GM19043 (cell line): ENCODE measurements around the gene EXOC2.

Experiments
- ATAC-seq: cut with Tn5 transposase; IDR thresholded peaks from one replicate; pipeline ENCODE4 v1.9.1; 2021; ENCODE audit warnings: low read depth; ENCODE audit not compliant: unreplicated experiment

Gene EXOC2

DNA sequence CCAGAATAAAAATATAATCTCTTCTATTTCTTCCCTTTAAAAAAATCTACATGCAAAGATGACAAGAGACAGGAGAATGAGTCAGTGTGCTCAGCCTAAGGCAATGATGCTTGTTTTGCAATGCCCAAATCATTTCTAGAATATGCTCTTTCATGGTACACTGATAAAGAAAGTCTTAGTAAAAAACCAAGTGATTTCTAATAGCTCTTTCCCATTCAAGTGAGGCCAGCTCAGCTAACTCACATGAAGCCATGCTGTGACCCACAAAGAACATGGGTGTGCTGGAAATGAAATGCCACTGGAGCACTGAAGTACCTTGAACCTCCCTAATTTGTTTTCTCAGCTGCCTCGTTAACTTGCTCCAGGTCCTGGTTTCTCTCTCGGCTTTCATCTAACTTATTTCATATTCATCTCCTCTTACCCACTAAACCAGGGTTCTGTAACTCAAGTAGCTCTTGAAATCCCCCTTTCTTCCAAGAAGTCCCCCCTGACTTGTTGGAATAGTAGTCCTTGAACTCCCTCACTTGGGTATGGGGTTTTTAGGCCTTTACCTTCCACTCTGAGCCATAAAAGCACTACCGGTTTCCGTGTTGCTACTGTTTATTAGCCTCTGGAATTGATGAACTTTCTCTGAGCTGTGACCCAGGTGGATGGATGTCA lies 208.7 kb downstream of the EXOC2 start:
- ATAC-seq: no peak

DNA sequence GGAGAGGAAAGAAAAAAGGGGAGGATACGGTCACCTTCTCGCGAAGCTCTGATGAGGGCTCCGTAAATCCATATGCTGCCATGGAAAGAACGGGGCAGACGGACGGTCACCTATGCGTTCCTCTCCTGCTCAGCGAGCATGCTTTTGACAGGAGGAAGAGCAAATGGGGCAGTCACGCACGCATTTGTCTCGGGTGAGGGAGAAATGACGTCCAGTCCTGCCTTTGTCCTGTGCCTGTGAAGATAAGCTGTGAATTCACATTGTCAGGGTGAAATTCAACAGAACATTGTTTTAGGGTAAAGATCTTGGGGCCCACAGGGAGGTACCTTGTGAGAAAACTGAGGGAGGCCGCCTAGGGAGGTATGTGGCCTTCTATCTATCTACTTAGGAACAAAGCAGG lies 217.6 kb downstream of the EXOC2 start:
- ATAC-seq: no peak

DNA sequence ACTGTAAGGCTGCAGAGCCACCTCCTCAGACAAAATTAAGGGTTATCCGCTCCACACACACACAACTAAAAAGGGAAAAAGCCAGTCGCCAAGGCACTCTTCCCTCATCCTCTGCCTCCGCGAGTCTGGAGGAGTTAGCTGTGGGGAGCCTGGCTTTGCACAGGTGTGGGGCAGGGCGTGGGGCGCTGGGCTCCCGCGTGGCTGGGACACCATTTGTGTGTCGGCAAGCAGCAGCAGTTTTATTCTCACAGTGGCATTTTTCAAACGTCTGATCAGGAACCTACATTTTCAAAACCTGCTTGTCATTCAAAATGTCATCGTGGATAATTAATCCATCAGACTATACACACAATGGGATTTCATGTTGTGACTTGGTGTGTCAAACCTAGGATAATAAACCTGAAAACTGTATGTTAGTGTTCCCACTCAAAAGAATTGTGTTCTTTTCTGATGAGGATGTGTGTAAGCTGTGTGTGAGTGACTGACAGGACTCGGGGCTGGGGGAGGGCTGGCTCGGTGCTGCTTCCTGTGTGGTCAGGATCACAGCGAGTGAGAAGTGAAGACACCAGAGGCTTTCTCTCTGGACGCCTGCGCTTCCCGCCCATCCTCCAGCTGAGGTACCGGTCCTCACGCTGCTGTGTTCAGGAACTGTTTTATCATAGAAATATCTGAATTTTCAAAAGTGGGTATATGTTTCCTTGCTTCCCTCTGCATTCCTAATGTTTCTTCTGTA lies 218.3 kb downstream of the EXOC2 start:
- peak; percentile 89 for ATAC-seq

DNA sequence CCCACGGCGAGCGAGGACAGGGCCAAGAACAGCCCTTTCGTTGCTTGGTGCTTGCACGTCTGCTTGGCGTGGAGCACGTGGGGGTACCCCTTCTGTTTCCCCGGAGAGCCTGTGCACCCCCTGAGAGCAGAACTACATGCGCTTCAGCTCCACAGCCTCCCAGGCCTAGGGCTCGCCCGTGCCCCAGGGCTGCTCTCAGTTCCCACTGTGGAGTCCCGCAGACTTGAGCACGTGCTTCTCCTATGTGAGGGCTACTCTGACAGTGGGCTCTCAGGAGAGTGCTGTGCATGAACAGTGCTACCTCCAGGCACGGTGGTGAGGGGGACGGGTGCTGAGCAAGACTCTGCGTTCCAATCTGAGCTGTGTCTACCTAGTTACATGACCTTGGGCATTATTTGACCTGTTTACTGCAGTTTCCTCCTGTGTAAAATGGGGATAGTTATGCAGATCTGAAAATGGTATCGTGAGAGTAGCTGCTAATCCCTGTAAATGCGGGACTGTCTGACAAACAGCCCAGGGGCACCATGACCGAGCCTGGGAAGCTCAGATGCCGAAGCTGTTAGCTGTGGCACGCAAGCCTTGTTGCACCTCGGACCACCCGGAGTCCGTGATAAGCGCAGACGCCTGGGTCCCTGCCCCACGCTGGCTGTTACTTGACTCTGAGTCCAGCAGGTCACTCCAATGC lies 219.0 kb downstream of the EXOC2 start:
- no peak for ATAC-seq

DNA sequence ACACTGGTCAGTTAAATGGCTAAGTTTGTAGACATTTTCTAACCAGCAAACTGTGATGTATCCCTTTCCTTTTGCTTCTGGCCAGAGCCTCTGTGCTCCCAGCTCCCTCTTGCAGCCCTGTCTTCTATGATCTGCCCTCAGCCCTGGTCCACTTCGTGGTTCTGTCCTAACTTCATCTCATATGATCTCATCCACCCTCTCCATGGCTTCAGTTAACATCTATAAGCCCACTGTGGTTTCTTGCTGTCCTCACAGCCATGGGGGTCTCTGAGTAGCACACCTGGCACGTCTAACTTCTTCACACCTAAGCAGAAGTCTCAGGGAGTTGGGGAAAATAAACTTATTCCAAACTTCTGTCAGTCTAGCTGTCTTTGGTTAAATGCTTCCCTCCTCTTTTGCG lies 219.6 kb downstream of the EXOC2 start:
- ATAC-seq: no peak

DNA sequence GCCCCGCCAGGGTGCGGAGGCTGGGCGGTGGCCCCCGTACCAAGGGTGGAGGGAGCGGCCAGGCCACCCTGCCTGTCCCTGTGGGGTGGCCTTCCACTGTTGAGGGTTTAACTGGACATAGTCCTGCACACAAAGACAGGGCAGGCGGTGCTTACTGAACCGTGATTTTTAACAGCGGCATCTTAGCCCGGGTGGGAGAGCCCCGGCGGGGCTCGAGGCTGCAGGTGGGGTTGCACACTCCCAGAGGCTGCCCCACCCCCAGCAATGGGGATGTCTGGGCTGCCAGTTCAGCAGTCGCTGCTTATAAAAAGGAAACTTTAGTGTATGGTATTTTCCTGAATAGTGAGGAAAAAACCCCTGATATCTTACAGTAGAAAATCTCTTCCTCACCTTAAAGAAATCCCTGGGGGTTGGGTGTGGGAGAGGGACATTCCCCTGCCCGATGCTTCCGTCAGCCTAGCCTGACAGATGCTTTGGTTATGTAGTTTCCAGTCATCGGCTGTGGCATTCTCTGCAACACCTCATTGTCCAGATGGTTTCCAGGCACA lies 222.0 kb downstream of the EXOC2 start:
- no peak for ATAC-seq

DNA sequence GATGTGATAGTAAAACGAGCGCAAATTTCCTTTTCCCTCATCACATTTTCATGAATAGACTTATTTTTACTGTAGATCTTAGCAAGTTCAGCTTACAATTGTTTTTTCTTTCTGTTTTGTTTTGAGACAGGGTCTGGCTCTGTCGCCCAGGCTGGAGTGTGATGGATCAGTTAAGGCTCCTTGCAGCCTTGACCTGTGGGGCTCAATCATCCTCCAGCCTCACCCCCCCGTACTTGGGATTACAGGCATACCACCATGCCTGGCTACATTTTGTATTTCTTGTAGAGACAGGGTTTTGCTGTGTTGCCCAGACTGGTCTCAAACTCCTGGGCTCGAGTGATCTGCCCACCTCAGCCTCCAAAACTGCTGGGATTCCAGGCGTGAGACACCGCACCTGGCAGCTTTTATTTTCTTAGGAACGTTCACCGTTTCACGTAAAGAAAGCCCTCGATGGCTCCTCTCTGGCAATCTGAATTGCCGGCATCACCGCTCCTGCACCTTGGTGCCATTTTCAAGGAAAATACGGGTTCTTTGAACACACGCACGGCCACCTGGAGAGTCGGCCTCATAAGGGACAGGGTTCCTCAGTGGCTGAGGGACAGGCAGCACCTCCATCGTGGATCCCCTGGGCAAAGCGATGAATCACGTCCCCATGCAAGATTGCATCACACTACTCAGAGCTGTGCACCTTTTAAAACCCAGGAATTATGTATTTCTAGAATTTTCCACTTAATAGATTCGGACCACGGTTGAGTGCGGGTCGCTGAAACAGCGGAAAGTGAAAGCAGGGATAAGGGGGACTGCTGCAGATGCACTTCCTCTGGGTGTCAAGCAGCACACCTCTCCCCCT lies 222.7 kb downstream of the EXOC2 start:
- ATAC-seq: no peak

DNA sequence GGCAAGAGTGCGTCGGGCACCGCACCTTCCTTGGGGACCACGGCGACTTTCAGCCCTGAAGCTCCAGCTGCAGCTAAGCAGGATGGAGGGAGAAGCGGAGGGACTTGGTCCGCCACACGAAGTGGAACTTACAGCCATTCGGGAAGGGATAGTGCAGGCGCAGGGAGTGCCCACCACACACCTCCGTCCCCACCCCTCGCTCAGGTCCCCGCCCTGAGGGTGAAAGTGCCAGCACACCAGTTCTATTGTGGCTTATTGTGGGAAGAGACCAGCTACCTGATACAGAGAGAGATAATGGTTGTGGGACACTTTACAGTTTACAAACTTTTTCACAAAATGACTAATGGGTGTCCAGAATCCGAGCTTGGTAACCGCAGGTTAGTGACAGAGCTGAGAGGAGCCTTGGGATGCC lies 225.3 kb downstream of the EXOC2 start:
- ATAC-seq: no peak

DNA sequence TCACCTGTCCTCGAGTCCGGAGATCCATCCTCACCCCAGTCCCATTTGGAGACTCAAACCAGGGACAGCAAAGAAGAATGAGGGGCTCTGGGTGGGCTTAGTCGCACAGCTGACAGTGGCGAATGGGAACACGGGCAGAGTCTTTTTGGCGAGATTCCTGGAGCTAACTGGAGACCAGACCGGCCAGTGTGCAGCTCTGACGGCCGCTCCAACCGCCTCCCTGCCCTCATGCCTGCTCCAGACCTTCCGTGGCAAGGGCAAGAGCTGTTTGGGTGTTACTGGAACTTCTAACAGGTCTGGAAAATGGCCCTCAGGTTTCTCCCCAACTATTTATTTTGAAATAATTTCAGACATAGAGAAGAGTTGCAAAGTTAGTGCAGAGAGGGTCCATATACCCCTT lies 225.8 kb downstream of the EXOC2 start:
- ATAC-seq: no peak

DNA sequence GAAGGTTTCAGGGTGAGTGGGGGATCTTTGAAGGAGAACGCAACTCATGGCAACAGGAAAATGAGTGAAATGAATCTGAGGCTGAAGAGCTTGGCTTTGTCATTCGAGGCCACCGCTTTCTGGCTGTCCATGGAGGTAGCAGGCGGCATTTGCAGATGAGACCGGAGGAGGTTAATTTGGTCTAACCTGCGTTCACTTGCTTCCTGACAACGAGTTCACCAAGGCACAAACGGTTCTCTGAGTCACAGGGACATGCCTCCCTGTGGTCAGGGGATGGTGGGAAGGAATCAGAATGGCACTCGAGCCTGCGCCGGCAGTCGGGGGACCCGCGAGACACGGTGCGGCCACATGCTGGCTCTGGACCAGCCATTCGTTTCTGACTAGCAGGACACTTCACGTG lies 226.4 kb downstream of the EXOC2 start:
- ATAC-seq: no peak

DNA sequence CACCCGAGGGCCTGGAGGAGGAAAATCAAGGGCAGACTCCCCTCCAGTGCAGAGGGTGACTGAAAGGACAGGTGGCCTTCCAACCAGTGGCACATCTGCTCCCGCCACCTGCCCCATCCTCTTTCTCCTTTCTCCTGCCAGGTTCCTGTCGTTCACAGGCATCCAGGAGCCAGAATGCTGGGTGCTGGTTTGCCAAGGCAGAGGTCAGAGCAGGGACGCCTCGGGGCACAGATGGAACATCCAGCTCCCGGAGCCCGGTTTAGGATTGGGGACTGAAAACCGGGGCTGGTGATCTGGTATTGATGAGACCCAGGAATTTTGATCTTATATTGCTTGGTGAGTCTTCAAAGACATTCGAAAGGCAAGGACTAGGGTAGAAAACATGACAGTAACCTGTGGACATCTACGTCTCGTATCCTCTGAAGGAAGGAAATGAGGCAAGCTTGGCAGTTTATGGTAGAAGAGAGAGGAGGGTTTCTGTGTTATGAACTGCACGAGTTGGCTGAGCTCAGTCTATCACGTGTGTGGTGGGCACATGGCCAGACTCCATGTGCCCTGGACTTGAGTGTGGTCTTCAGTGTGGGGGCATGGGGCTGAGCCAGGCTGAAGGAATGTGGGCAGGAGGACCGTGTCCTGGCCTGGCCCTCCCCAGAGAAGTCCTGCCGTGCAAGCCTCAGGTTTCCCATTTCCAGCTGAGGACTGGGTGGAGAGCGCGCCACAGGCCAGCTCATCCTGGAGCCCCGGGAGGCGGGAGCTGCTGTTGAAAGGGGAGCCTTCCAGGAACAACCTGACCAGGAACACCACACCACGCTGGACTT lies 227.2 kb downstream of the EXOC2 start:
- no peak for ATAC-seq

DNA sequence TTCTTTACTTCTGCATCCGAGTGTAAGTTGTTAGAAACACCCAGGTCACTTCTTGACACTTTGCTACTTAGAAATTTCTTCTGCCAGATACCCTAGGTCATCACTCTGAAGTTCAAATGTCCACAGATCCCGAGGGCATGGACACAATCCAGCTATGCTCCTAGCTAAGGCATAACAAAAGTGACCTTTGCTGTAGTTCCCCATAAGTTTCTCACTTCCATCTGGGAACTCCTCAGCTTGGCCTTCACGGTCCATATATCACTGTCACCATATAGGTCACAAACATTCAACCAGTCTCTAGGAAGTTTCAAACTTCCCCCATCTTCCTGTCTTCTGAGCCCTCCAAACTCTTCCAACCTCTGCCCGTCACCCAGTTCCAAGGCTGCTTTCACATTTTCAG lies 236.1 kb downstream of the EXOC2 start:
- no peak for ATAC-seq

DNA sequence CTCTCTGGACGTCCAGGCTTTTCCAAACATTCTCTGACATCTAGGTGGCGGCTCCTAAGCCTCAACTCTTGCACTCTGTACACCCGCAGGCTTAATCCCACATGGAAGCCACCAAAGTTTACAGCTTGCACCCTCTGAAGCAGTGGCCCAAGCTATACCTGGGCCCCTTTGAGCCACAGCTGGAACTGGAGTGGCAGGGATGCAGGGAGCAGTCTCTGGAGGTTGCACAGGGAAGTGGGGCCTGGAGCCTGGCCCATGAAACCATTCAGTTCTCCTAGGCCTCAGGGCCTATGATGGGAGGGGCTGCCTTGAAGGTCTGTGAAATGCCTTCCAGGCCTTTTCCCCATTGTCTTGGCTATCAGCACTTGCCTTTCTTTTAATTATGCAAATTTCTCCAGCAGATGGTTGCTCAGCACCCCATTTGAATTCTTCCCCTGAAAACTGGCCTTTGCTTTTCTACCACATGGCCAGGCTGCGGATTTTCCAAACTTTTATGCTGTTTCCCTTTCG lies 236.5 kb downstream of the EXOC2 start:
- no peak for ATAC-seq

DNA sequence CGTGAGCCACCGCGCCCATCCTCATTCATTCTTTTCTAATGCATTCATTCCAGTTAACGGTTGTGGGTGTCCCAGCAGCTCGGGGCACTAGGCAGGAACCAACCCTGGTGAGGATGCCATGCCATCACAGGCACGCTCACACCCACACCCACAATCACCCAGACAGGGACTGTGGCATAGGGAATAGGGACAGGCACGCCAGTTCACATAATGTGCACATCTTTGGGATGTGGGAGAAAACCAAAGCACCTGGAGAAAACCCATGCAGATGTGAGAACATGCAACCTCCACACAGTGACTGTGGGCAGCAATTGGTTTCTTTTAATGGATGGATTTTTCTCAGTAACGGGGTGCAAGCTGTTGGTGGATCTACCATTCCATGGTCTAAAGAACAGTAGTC lies 237.1 kb downstream of the EXOC2 start:
- no peak for ATAC-seq

DNA sequence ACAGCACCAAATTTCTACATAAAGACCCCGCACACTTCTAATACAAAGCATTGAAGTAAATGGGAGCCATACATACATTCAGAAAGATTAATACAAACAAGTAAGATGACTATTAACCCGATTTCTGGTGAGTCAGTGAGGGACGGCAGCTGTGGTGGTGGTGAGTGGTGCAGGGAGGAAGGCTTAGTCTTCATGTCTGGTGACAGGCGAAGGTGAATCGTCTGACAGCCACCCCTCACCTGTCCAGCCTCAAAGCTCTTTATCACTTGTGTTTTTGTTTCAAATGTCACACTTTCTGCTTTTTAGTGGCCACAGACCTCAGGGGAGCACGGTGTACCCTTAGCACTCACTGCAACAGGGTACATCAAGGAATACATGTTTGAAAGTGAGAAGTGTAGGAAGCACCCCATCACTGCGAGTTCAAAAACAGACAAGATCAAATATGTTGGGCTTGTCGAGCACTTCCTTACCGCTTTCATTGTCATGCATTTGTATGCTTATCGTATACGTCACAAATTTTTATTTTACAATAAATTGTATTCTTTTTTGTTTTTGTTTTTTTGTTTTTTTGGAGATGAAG lies 237.8 kb downstream of the EXOC2 start:
- ATAC-seq: no peak

DNA sequence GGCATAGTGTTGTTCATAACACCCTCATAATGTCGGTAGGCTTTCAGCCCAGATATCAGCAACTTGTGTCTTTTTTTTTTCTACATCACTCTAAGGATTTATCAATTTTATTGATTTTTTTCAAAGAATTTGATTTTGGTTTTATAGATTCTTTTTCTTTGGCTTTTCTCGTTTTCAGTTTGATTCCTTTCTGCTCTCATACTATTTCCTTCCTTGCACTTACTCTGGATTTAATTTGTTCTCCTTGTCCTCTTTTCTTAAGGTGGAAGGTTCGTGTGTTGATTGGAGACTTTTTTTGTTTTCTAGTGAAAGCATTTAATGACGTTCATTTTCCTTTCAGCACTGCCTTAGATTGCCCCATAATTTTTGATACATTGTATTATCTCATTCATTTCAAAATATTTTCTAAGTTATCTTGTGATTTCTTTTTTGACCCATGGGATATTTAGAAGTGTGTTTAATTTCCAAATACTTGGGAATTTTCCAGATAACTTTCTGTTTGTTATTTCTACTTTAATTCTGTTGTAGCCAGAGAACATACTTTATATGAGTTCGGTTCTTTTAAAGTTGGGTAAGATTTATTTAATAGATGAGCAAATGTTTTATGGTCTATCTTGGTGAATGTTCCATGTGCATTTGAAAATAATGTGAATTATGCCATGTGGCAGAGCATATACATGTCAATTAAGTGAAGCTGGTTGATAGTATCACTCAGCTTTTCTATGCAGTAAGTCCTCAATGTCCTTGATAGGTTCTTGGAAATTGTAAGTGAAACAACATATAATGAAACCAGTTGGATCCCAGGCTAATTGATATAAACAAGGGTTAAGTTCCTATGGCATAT lies 238.6 kb downstream of the EXOC2 start:
- no peak for ATAC-seq

DNA sequence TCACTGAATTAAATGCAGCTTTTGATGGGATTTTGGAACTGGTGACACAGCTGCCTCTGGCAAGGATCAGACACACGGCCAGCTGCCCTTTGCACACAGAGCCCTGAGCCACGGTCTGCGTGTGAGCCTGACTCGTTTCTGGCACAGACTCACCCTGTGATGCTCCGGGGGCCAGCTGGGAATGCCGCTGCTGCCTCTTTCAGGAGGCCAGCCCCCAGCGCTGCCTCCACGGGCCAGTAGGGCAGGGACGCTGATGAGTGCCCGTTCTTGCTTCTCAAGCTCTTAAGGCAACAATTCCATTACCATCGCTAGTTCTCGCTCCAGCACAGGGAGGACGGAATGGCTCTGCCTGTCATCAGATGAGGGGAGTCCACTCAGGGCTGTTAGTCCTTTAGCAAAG lies 239.8 kb downstream of the EXOC2 start:
- ATAC-seq: no peak

DNA sequence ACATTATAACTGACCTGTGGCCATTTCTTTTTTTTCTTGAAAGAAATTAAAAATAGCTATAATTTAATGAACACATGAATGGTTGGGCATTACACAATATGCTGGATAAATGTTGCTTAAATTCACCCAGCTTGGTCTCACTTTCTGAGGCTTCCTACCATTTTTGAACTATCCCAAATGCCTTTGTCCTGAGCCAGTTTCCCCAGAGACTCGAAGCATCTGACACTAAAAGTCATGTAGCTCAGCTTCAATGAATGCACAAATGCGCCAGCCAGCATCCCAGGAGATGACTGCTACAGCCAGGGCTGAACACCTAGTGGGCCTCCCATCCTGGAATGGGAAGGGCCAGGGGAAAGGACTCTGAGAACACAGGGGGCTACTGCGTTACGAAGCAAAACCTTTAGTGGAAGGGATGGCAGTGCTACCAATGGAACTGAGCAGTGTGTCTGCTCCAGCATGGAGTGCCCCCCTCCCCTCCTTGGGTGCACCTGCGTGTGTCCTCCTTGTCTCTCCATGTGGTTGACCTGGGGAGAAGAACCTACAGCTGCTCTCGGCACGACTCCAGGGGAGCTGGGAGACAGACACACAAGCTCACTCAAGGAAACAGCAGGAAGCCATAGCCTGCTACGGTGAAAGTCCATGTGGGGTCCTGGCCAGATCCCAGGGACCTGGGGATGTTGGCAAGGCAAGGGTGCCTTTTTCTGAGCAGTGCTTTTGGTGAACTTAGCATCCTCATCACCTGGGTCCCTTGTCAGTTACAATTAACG lies 240.5 kb downstream of the EXOC2 start:
- ATAC-seq: no peak
